ENCODE results near the gene STAU1.
"Not testable (repeated sequence)": the region's sequence is repeated elsewhere in the genome, so short reads cannot be mapped to it uniquely, and the experiment has no call there.

Gene STAU1

DNA sequence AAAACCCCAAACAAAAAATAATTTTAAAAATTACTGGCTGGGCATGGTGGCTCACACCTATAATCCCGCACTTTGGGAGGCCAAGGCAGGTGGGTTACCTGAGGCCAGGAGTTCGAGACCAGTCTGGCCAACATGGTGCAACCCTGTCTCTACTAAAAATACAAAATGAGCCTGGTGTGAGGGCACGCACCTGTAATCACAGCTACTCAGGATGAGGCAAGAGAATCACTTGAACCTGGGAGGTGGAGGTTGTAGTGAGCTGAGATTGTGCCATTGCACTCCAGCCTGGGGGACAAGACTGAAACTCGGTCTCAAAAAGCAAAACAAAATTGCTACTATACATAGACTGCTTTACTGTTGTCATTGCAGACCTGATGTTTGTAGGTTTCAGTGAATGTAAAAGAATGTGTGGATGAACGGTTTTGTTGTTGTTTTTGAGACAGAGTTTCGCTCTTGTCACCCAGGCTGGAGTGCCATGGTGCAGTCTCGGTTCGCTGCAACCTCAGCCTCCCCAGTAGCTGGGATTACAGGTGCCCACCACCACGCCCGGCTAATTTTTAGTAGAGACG is 83.1 kb downstream of the STAU1 start:
- H3K27me3 ChIP-seq (replicated peaks; ENCODE audit: control insufficient read depth, insufficient read depth, low read length, poor library complexity, severe bottlenecking); DNase-seq; H3K9me3 ChIP-seq (ENCODE audit: control insufficient read depth, low read length); H3K4me1 ChIP-seq (ENCODE audit: control insufficient read depth, insufficient read depth, low read length, poor library complexity, severe bottlenecking); H3K4me3 ChIP-seq (ENCODE audit: insufficient read depth, low read depth, low read length, poor library complexity, severe bottlenecking); H3K27ac ChIP-seq (ENCODE audit: insufficient read depth, low read length, poor library complexity, severe bottlenecking): not testable (repeated sequence)
- H3K36me3 ChIP-seq (ENCODE audit: control insufficient read depth, insufficient read depth, low read length): peaks cover 15% of the 10 kb centered on the region

DNA sequence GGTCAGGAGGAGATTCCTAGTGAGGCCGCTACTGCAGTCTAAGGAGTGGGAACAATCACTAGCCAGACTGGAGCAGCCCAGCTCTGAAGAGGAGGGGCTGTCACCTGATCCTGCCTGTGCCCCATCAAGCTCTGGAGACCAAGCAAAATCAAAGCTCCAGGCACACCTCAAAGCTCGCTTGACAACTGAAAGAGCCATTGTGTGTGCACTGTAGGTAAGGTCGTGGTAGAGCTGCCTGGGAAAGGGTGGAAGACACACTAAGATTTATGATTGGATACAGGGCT is 83.8 kb downstream of the STAU1 start:
- H3K4me1 ChIP-seq (ENCODE audit: control insufficient read depth, insufficient read depth, low read length, poor library complexity, severe bottlenecking): no peaks in the 10 kb centered on the region
- H3K36me3 ChIP-seq (ENCODE audit: control insufficient read depth, insufficient read depth, low read length): peaks cover 15% of the 10 kb centered on the region
- no peak overlapping the region for H3K27ac ChIP-seq (ENCODE audit: insufficient read depth, low read length, poor library complexity, severe bottlenecking)
- H3K9me3 ChIP-seq (ENCODE audit: control insufficient read depth, low read length): no peaks in the 10 kb centered on the region
- no peak for DNase-seq
- H3K4me3 ChIP-seq (ENCODE audit: insufficient read depth, low read depth, low read length, poor library complexity, severe bottlenecking): no peak overlapping the region
- H3K27me3 ChIP-seq (replicated peaks; ENCODE audit: control insufficient read depth, insufficient read depth, low read length, poor library complexity, severe bottlenecking): no peaks in the 10 kb centered on the region

DNA sequence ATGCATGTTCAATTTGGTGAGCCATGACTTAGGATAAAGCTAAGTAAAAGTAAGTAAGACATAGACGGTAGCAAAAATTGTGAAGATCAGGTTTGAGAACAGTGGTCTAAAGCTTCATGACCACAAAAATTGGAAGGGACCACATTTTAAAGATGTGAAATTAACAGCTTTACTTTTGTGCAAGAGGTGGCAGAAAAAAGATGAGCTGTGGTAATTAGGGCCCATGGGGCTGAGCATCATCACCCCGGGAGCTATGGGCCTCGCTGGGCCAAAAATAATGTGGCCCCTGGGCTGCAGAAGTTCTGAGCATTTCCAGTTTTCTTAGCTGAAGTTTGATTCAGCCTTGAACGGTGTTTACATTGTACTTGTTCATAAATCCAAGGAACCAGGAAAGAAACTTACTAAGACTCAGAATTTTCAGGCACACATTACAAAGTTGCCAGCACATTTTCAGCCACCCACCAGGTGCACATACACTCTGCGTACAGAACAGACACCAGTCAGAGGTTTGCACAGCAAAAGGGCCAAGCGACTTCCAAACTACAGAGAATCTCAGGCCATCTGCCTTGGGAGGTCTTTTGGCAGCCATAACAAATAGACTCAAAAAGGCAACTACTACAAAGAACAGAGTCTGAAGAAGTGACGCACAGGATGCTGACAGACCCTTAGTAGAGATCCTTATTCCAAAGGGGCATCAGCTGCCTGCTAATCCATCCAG is 84.3 kb downstream of the STAU1 start:
- no peaks in the 10 kb centered on the region for H3K4me1 ChIP-seq (ENCODE audit: control insufficient read depth, insufficient read depth, low read length, poor library complexity, severe bottlenecking)
- no peaks in the 10 kb centered on the region for H3K27me3 ChIP-seq (replicated peaks; ENCODE audit: control insufficient read depth, insufficient read depth, low read length, poor library complexity, severe bottlenecking)
- DNase-seq: no peak
- no peak overlapping the region for H3K27ac ChIP-seq (ENCODE audit: insufficient read depth, low read length, poor library complexity, severe bottlenecking)
- peaks cover 15% of the 10 kb centered on the region for H3K36me3 ChIP-seq (ENCODE audit: control insufficient read depth, insufficient read depth, low read length)
- no peaks in the 10 kb centered on the region for H3K9me3 ChIP-seq (ENCODE audit: control insufficient read depth, low read length)
- no peak overlapping the region for H3K4me3 ChIP-seq (ENCODE audit: insufficient read depth, low read depth, low read length, poor library complexity, severe bottlenecking)

DNA sequence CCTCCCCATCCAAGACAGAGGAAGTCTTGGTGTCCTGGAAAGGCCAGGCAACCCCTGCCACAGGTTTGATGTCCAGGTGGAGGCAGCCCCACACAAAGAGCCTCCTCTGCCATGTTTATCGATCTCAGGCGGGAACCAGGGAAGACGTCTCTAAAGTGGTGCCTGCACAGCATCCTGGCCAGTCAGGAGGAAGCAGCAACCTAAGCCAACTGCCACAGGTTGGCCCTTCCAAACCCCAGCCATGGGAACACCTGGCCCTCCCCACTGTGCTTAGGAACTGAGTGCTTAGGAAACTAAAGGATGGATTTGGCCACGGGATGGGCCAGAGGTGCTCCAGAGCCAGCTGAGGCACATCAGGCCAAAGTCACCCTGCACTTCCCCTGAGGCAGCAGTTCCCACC is 85.1 kb downstream of the STAU1 start:
- H3K36me3 ChIP-seq (ENCODE audit: control insufficient read depth, insufficient read depth, low read length): peaks cover 15% of the 10 kb centered on the region
- no peak overlapping the region for H3K4me3 ChIP-seq (ENCODE audit: insufficient read depth, low read depth, low read length, poor library complexity, severe bottlenecking)
- no peaks in the 10 kb centered on the region for H3K27me3 ChIP-seq (replicated peaks; ENCODE audit: control insufficient read depth, insufficient read depth, low read length, poor library complexity, severe bottlenecking)
- H3K9me3 ChIP-seq (ENCODE audit: control insufficient read depth, low read length): no peaks in the 10 kb centered on the region
- DNase-seq: no peak
- no peak overlapping the region for H3K27ac ChIP-seq (ENCODE audit: insufficient read depth, low read length, poor library complexity, severe bottlenecking)
- H3K4me1 ChIP-seq (ENCODE audit: control insufficient read depth, insufficient read depth, low read length, poor library complexity, severe bottlenecking): no peaks in the 10 kb centered on the region

DNA sequence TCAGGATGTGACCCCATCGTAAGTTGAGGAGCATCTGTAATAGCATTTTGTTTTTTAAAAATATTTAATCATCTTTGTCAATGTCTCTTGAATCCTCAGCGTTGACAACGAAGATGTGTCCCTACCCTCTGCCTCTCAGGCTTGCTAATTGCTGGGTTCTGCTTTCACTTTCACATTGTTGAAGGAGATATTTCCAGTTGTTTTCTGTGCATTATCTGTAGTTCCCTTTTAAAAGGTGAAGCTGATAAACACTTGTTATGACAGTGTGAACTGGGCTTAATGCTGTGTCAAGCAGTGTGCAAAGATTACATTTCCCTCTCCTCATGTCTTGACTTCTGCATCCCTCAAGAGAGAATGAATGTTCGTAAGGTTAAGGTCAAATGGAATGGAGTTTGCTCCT is 87.2 kb downstream of the STAU1 start:
- H3K27ac ChIP-seq (ENCODE audit: insufficient read depth, low read length, poor library complexity, severe bottlenecking): no peak overlapping the region
- peaks cover 25% of the 10 kb centered on the region for H3K36me3 ChIP-seq (ENCODE audit: control insufficient read depth, insufficient read depth, low read length)
- H3K4me3 ChIP-seq (ENCODE audit: insufficient read depth, low read depth, low read length, poor library complexity, severe bottlenecking): no peak overlapping the region
- no peaks in the 10 kb centered on the region for H3K9me3 ChIP-seq (ENCODE audit: control insufficient read depth, low read length)
- H3K27me3 ChIP-seq (replicated peaks; ENCODE audit: control insufficient read depth, insufficient read depth, low read length, poor library complexity, severe bottlenecking): no peaks in the 10 kb centered on the region
- DNase-seq: no peak
- no peaks in the 10 kb centered on the region for H3K4me1 ChIP-seq (ENCODE audit: control insufficient read depth, insufficient read depth, low read length, poor library complexity, severe bottlenecking)

DNA sequence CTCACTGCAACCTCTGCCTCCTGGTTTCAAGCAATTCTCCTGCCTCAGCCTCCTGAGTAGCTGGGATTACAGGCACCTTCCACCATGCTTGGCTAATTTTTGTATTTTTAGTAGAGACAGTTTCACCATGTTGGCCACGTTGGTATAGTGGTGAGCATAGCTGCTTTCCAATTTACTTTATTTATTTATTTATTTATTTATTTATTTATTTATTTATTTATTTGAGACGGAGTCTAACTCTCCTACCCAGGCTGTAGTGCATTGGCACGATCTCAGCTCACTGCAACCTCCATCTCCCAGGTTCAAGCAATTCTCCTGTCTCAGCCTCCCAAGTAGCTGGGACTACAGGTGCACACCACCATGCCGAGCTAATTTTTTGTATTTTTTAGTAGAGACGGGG is 87.8 kb downstream of the STAU1 start:
- not testable (repeated sequence) for H3K27me3 ChIP-seq (replicated peaks; ENCODE audit: control insufficient read depth, insufficient read depth, low read length, poor library complexity, severe bottlenecking); H3K4me3 ChIP-seq (ENCODE audit: insufficient read depth, low read depth, low read length, poor library complexity, severe bottlenecking); H3K4me1 ChIP-seq (ENCODE audit: control insufficient read depth, insufficient read depth, low read length, poor library complexity, severe bottlenecking); H3K27ac ChIP-seq (ENCODE audit: insufficient read depth, low read length, poor library complexity, severe bottlenecking); DNase-seq; H3K9me3 ChIP-seq (ENCODE audit: control insufficient read depth, low read length)
- H3K36me3 ChIP-seq (ENCODE audit: control insufficient read depth, insufficient read depth, low read length): peaks cover 31% of the 10 kb centered on the region

DNA sequence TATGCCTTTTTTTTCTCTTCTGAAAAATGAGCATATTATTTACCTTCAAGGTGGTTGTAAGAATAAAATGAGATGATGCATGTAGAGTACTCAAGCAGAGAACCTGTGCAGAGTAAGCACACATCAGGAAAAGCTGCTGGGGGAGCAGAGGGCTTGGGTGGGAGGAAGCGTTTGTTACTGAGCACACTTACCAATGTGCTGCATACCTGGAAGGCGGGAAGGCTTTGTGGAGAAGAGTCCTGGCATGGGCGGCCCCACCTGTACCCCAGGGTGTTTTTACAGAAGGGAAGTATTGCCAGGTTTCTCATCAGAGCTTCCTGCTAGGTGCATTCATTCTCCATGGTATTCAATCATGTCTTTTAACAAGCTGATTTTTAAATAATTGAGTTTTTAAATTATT is 89.1 kb downstream of the STAU1 start:
- Histone ChIP-seq H3K36me3 (ENCODE audit: control insufficient read depth, insufficient read depth, low read length) (peaks cover 40% of the 10 kb centered on the region), H3K27me3 (replicated peaks; ENCODE audit: control insufficient read depth, insufficient read depth, low read length, poor library complexity, severe bottlenecking) (no peaks in the 10 kb centered on the region), H3K9me3 (ENCODE audit: control insufficient read depth, low read length) (no peaks in the 10 kb centered on the region), H3K4me3 (ENCODE audit: insufficient read depth, low read depth, low read length, poor library complexity, severe bottlenecking) (no peak overlapping the region), H3K4me1 (ENCODE audit: control insufficient read depth, insufficient read depth, low read length, poor library complexity, severe bottlenecking) (no peaks in the 10 kb centered on the region), H3K27ac (ENCODE audit: insufficient read depth, low read length, poor library complexity, severe bottlenecking) (no peak overlapping the region)
- DNase-seq: no peak

DNA sequence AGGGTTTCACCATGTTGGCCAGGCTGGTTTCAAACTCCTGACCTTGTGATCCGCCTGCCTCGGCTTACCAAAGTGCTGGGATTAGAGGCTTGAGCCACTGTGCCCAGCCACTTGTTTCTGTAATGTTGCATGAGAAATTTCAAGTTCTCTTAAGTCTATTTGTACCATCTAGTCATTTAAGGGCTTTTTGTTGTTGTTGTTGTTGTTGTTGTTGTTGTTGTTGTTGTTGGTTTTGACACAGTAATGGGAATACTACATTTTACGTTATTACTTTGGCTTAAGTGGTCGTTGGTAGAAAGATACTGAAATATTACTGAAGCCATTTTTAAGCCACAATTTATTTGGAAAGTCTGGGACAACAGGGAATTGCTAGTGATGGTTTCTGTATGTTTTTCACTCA is 90.0 kb downstream of the STAU1 start:
- H3K4me1 ChIP-seq (ENCODE audit: control insufficient read depth, insufficient read depth, low read length, poor library complexity, severe bottlenecking): no peaks in the 10 kb centered on the region
- peaks cover 45% of the 10 kb centered on the region for H3K36me3 ChIP-seq (ENCODE audit: control insufficient read depth, insufficient read depth, low read length)
- H3K27me3 ChIP-seq (replicated peaks; ENCODE audit: control insufficient read depth, insufficient read depth, low read length, poor library complexity, severe bottlenecking): no peaks in the 10 kb centered on the region
- H3K4me3 ChIP-seq (ENCODE audit: insufficient read depth, low read depth, low read length, poor library complexity, severe bottlenecking): no peak overlapping the region
- no peaks in the 10 kb centered on the region for H3K9me3 ChIP-seq (ENCODE audit: control insufficient read depth, low read length)
- H3K27ac ChIP-seq (ENCODE audit: insufficient read depth, low read length, poor library complexity, severe bottlenecking): no peak overlapping the region
- no peak for DNase-seq

DNA sequence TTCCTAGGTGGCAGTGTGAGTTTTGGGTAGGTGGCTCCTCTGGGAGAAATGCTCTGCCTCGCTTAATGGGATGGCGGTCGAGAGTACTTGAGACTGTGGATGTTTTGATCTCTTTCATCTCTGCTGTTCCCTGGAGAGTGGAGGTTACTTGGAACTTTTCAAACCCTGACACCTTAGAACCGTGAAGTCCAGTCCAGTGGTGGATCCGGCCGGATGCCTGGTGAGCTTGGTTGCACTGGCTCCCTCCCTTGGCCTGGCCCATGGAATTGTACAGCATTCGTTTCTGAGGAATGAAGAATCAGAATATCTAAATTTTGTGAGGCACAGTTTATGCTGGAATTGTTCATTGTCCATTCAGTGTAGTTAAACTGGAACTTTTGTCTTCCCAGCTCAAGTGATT is 91.0 kb downstream of the STAU1 start:
- Histone ChIP-seq H3K4me3 (ENCODE audit: insufficient read depth, low read depth, low read length, poor library complexity, severe bottlenecking) (no peak overlapping the region), H3K9me3 (ENCODE audit: control insufficient read depth, low read length) (no peaks in the 10 kb centered on the region), H3K36me3 (ENCODE audit: control insufficient read depth, insufficient read depth, low read length) (peaks cover 52% of the 10 kb centered on the region), H3K27ac (ENCODE audit: insufficient read depth, low read length, poor library complexity, severe bottlenecking) (no peak overlapping the region), H3K27me3 (replicated peaks; ENCODE audit: control insufficient read depth, insufficient read depth, low read length, poor library complexity, severe bottlenecking) (no peaks in the 10 kb centered on the region), H3K4me1 (ENCODE audit: control insufficient read depth, insufficient read depth, low read length, poor library complexity, severe bottlenecking) (no peaks in the 10 kb centered on the region)
- DNase-seq: no peak

DNA sequence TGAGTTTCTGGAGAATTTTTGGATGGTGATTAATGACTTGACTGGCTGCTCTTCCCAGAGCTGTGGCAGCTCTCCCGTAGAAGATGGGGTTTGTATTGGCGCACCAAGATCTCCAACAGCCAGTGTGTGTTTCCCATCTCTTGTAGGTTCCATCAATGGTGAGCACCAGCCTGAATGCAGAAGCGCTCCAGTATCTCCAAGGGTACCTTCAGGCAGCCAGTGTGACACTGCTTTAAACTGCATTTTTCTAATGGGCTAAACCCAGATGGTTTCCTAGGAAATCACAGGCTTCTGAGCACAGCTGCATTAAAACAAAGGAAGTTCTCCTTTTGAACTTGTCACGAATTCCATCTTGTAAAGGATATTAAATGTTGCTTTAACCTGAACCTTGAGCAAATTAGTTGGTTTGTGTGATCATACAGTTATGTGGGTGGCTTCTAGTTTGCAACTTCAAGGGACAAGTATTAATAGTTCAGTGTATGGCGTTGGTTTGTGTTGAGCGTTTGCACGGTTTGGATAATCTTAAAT is 91.9 kb downstream of the STAU1 start:
- Histone ChIP-seq H3K27me3 (replicated peaks; ENCODE audit: control insufficient read depth, insufficient read depth, low read length, poor library complexity, severe bottlenecking) (no peaks in the 10 kb centered on the region), H3K36me3 (ENCODE audit: control insufficient read depth, insufficient read depth, low read length) (peaks cover 56% of the 10 kb centered on the region), H3K4me1 (ENCODE audit: control insufficient read depth, insufficient read depth, low read length, poor library complexity, severe bottlenecking) (no peaks in the 10 kb centered on the region), H3K9me3 (ENCODE audit: control insufficient read depth, low read length) (no peaks in the 10 kb centered on the region), H3K4me3 (ENCODE audit: insufficient read depth, low read depth, low read length, poor library complexity, severe bottlenecking) (no peak overlapping the region), H3K27ac (ENCODE audit: insufficient read depth, low read length, poor library complexity, severe bottlenecking) (no peak overlapping the region)
- DNase-seq: no peak

All from effector memory CD4-positive, alpha-beta T cell (primary cell).